Measurements from ENCODE around the gene ATG101.

Gene ATG101

DNA sequence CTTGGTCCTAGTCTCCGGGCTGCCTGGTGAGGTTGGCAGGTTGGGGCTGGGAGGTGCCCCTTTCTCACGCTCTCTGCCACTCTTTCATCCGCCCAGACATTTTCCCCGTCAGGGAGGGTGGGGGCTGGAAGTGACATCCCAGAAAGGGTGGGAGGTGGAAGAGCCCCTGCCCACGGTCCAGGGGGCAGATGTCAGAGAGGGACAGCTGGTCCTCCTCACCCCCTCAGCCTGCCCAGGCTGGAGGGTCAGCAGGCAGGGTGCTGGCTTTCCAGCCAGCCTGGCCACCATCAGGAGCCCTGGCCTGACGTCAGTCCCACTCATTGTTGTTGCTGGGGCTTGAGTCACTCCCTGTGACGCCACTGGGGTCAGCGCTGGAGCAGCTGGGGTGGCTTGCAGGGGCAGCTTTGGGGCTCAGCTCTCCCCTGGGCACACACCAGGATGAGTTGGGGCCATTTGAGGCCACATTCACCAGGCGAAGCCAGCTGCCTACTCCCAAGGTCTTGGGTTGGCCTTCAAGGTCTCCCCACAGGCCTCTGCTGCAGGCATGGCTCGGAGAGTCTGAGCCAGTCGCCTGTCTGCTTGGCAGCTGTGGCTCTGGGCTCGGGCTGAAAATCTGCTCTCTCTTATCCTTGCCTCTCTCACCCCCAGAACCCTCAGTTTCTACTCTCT, 5.7 kb upstream of the ATG101 start:
- no peak for TF ChIP-seq JUND (IDR thresholded peaks at IDR 0.05; ENCODE audit: low read depth)
- no peak for DNase-seq (ENCODE audit: low read depth in 1 of 2, low spot score in 1 of 2)
- in situ Hi-C loops (cut with HindIII; ENCODE audit: low pct_unique_long_range_greater_than_20kb, low sequenced_read_pairs): no loop called here

DNA sequence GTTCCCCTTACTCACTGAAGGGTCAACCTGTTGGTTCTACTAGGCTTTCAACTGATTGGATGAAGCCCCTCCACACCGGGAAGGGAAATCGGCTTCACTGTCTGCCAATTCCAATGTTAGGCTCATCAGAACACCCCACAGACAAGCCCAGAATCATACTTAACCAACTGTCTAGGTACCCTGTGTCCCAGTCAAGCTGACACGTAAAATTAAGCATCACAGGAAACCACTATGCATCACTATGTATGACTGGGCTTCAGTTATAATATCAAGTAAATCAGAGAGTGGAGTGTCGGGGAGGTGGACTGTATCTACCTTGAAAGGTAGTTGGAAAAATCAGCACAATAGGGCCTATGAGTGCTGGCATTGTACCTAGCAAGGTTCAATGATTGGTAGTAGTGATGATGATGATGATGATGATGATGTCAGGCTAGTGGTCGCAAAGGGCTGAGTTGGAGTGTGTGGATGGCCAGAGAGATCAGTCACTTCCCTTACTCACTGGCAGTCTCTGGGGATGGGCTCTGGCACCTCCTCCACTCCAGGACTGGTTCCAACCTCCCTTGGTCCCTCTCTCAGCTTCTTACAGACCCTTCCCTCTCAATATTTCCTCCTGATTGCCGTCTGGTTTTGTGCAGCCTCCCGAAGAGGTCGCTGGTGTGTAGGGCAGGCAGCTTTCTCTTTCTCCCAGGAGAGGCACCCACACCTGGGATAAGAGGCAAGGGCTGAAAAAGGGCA, 3.3 kb upstream of the ATG101 start:
- no peak for TF ChIP-seq JUND (IDR thresholded peaks at IDR 0.05; ENCODE audit: low read depth)
- no peak for DNase-seq (ENCODE audit: low read depth in 1 of 2, low spot score in 1 of 2)
- in situ Hi-C loops (cut with HindIII; ENCODE audit: low pct_unique_long_range_greater_than_20kb, low sequenced_read_pairs): no loop called here

DNA sequence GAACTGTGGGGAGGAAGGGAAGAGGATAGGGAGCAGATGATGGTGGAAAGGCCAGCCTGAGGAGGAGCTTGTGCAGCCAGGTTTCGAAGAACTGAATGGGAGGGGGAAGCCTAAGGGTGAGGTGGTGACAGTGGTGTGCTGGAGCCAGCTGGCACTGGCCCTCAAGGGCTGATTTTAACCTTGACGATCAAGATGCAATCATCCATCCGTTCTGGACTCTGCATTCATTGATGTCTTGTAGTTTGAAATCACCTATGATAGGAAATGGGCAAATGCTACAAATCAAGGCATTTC, 2.8 kb upstream of the ATG101 start:
- in situ Hi-C loops (cut with HindIII; ENCODE audit: low pct_unique_long_range_greater_than_20kb, low sequenced_read_pairs): no loop called here
- no peak for TF ChIP-seq JUND (IDR thresholded peaks at IDR 0.05; ENCODE audit: low read depth)
- DNase-seq (ENCODE audit: low read depth in 1 of 2, low spot score in 1 of 2): no peak

DNA sequence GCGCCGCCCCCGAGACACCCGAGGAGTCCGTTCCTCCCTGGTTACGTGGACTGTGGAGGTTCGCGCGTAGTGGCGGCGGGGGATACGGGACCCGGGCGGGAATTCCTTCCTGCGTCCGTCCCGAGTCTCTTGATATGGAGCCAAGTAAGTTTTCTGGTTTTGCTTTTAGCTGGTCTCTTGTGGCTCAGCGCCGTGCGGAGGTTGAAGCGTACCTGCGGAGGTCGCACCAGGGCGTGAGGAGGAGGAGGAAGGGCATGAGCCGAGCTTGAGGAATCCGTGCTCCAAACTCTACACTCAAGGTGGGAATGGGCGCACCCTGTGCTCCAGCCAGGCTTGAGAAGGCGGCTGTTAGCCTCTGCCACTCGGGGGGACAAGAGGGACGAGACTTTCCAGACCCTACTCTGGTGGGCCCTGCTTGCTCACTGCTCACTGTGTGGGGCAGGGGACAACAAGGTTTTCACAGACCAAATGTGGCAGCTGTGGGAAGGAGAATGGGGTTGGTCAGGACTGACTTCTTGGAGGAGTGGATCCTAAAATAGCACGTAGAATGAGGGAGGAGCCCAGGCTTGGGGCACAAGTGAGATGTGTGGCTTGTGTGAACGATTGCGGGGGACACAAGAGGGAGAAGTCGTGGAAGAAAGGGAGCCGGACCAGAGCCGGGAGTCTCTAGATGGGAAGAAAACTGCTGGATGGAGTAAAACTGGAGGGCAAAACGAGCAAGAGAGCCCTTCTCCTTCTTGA, 577 bp downstream of the ATG101 start:
- in situ Hi-C loops (cut with HindIII; ENCODE audit: low pct_unique_long_range_greater_than_20kb, low sequenced_read_pairs): no loop called here
- peak in 1 of 2 experiments; percentile 42 for DNase-seq (ENCODE audit: low read depth in 1 of 2, low spot score in 1 of 2)
- no peak for TF ChIP-seq JUND (IDR thresholded peaks at IDR 0.05; ENCODE audit: low read depth)

DNA sequence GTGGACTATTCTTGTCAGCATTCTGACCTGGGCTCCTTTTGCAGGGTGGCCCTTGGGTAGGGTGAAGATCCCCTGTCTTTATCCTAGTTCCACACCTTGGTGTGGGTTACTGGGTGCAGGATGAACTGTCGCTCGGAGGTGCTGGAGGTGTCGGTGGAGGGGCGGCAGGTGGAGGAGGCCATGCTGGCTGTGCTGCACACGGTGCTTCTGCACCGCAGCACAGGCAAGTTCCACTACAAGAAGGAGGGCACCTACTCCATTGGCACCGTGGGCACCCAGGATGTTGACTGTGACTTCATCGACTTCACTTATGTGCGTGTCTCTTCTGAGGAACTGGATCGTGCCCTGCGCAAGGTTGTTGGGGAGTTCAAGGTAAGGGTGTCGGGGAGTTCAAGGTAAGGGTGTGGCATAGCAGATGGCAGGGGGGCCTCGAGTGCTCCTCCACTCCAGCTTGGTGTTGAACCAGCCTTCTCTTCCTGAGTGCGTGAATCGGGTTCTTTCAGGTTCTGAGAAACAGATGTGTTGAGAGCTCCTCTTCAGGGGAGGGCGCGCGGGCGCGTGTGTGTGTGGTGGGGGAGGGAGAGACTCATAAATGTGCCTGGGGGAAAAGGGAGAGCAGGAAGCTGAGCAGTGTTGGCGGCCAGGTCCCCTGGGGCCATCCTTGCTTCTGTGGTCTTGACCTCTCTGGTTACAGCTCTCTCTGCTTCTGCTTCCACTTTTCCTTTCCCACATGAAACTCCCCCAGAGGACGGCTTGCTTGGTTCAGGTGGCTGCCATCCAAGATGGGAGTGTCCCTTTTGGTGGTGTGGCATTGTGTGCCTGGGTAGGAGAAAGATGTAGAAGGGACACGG, 4.0 kb downstream of the ATG101 start:
- in situ Hi-C loops (cut with HindIII; ENCODE audit: low pct_unique_long_range_greater_than_20kb, low sequenced_read_pairs): no loop called here
- peak in 1 of 2 experiments; percentile 42 for DNase-seq (ENCODE audit: low read depth in 1 of 2, low spot score in 1 of 2)
- TF ChIP-seq JUND (IDR thresholded peaks at IDR 0.05; ENCODE audit: low read depth): no peak

DNA sequence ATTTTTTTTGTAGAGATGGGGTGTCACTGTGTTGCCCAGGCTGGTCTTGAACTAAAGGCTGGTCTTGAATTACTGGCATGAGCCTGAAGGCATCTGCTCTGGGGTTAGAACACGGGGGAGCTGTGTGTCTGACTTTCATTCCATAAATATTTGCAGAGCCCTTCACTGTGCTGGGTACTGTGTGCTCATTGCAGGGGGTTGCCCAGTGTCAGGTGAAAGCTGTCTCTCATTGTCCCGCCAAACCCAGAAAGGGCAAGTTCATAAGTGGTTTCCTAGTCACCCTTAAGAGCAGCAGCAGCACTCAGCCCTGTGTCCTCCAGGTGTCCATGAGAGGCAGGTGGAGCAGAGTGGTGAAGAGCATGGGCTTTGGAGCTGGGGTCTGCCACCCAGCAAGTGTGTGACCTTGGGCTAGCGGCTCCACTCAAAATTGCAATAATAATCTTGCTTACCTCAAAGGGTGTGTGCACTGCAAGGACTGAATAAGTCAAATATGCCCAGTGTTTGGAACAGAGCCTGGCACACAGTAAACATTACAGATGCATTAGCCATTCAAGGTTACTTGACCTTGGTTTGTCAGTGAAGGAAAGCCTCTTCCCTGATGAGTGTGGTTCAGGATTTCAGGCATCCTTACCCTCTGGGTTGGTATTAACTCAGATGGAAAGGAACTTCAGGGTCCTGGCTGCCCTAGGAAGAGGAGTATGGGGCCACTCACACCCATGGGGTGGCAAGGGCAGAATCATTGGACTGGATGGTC, 5.4 kb downstream of the ATG101 start:
- no peak for TF ChIP-seq JUND (IDR thresholded peaks at IDR 0.05; ENCODE audit: low read depth)
- in situ Hi-C loops (cut with HindIII; ENCODE audit: low pct_unique_long_range_greater_than_20kb, low sequenced_read_pairs): no loop called here
- DNase-seq (ENCODE audit: low read depth in 1 of 2, low spot score in 1 of 2): peak in 1 of 2 experiments; percentile 39

DNA sequence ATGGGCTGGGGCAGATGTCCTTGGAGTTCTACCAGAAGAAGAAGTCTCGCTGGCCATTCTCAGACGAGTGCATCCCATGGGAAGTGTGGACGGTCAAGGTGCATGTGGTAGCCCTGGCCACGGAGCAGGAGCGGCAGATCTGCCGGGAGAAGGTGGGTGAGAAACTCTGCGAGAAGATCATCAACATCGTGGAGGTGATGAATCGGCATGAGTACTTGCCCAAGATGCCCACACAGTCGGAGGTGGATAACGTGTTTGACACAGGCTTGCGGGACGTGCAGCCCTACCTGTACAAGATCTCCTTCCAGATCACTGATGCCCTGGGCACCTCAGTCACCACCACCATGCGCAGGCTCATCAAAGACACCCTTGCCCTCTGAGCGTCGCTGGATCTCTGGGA, 7.0 kb downstream of the ATG101 start:
- no peak for TF ChIP-seq JUND (IDR thresholded peaks at IDR 0.05; ENCODE audit: low read depth)
- in situ Hi-C loops (cut with HindIII; ENCODE audit: low pct_unique_long_range_greater_than_20kb, low sequenced_read_pairs): no loop called here
- DNase-seq (ENCODE audit: low read depth in 1 of 2, low spot score in 1 of 2): no peak

DNA sequence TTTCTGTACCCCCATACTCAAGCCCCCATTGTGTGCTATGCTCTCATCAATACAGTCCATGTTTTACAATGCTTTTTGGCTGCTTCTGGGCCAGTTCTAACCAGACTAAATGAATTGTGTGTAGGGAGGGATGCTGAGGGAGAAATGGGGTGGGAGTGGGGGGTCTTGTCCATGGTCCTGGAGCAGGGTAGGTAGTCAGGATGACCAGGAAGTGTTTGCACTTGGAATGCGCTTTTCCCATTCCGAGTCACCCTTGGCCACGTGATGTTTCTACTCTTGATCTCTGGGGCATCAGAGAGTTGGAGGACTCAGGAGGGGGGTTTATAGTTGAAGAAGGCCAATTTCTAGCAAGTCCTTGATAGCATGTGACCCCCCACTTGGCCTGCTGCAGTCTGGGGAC, 8.5 kb downstream of the ATG101 start:
- in situ Hi-C loops (cut with HindIII; ENCODE audit: low pct_unique_long_range_greater_than_20kb, low sequenced_read_pairs): no loop called here
- TF ChIP-seq JUND (IDR thresholded peaks at IDR 0.05; ENCODE audit: low read depth): no peak
- no peak for DNase-seq (ENCODE audit: low read depth in 1 of 2, low spot score in 1 of 2)

DNA sequence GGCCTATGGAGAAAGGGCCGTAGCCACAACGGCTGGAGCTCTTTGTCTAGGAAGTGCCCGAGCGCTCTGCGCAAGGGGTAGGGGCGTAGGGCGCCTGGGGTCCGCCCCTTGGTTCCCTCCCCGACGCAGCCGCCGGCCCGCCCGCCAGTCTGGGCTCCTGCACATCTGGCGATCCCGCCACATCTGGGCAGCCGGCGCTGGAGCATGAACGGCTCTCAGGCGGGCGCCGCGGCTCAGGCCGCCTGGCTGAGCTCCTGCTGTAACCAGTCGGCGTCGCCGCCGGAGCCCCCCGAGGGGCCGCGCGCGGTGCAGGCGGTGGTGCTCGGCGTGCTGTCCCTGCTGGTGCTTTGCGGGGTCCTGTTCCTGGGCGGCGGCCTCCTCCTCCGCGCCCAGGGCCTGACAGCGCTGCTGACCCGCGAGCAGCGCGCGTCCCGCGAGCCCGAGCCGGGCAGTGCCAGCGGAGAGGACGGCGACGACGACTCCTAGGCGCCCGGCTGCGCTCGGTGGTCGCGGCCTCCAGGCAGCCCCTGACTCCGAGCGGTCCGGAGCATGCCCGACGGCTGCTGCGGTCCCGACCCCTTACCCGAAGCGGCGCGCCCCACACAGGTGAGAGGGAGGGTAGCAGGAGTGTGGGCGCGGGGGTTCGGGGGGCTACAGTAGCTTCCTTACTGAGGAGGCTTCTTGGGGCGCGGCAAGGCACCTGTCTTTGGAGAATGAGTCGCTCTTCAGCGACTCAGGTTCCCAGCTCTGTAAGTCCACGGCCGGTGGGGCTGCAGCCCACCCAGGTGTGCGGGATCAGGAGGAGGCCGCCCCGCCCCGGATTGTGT, 10.0 kb downstream of the ATG101 start, which contains the start of gene SMIM41:
SMIM41 (plus strand) TSS at position 129 of the 827 bp plus-strand sequence; CDS start at position 205, 76 bp downstream.
- in situ Hi-C loops (cut with HindIII; ENCODE audit: low pct_unique_long_range_greater_than_20kb, low sequenced_read_pairs): no loop called here
- no peak for DNase-seq (ENCODE audit: low read depth in 1 of 2, low spot score in 1 of 2)
- no peak for TF ChIP-seq JUND (IDR thresholded peaks at IDR 0.05; ENCODE audit: low read depth)

DNA sequence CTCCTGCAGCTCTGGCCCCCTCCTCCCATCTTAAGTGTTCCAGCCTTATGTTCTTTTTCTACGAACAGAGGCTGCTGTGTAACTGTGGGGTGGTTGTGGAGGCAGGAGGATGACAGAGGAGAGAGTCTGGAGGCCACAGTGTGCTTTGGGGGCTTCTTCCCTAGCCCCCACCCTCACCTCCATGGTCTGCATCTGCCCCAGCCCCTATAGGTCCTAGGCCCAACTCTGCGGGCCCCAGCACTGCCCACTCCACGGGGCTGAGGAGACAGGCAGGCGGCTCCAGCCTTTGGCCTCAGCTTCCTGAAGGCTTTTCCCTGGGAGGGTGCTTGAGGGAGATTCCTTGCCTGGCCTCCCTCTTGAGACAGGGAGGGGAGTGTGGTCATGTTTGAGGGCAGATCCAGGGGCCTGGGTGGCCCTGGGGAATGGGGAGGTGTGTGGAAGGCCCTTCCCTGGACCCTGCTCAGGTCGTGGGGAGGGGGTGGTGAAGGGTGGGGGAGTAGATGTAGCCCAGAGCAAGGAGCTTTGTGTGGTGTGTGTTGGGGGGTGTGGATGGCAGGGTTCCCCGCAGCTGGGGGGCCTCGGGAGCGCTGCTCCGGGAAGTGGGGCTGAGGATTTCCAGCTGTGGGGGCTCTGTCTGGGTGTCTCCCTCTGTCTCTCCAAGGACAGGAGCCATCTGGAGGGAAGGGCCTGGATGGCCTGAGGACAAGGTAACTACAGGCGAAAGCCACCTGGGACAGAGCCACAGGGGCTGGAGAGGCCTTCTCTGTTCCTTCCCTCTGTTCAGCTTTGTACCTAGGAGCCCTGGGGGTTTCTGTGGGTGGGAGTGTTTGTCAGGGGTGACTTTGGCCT, 10.8 kb downstream of the ATG101 start:
- in situ Hi-C loops (cut with HindIII; ENCODE audit: low pct_unique_long_range_greater_than_20kb, low sequenced_read_pairs): no loop called here
- DNase-seq (ENCODE audit: low read depth in 1 of 2, low spot score in 1 of 2): no peak
- no peak for TF ChIP-seq JUND (IDR thresholded peaks at IDR 0.05; ENCODE audit: low read depth)

All from T47D (cell line).